Activated T-cell treated with anti-CD3 and anti-CD28 coated beads for 1 hour (primary cell): ENCODE measurements around the gene NCAPD3.

ENCODE experiments used
- DNase-seq: peaks from one replicate; pipeline ENCODE4 v3.0.0-alpha.2; 2020; ENCODE audit warnings: low read depth

The NCAPD3 gene

DNA sequence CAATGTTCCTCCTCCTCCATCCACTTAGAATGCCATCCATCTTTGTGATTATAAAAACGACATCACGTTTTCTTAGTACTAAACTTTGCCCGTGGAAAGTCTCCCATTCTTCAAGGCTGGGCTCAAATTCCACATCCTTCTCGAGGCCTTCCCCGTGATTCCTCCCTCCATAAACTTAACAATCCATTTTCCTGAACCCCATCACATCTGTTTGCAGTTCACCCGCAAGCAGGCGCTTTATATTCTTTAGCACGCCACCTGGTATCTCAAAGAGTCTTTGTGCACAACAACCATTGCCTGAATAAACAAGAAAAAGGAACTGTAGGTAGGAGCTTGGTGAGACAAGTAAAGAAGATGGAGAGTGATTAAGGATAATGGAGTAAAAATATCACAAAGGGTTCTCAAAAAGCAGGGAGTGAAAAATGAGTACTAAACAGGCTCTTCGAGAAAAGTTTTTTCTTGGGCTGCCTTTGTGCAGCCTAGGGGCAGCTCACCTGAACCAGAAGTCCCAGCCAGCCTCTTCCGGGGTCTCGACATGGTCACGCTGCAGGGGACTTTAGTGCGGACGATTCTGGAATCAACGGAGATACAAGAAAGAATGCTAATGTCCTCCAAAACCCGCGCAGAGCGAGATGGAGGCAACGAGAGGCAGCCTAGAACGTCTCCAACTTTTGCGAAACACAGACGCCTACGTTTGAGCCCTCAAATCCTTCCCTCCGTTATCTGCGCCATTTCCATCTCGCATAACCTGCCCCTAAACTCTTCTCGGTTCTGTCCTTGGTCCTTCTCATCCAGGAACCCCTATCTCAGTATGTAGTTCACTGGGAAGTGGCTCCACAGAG is 28.8 kb upstream of the NCAPD3 start:
- DNase-seq = no peak

- DNase-seq = no peak
Measured at GRCh38 chr11:134250675-134251074, 26.9 kb upstream of the NCAPD3 start.

- no peak for DNase-seq
Measured at GRCh38 chr11:134250246-134250645, 26.5 kb upstream of the NCAPD3 start.

DNA sequence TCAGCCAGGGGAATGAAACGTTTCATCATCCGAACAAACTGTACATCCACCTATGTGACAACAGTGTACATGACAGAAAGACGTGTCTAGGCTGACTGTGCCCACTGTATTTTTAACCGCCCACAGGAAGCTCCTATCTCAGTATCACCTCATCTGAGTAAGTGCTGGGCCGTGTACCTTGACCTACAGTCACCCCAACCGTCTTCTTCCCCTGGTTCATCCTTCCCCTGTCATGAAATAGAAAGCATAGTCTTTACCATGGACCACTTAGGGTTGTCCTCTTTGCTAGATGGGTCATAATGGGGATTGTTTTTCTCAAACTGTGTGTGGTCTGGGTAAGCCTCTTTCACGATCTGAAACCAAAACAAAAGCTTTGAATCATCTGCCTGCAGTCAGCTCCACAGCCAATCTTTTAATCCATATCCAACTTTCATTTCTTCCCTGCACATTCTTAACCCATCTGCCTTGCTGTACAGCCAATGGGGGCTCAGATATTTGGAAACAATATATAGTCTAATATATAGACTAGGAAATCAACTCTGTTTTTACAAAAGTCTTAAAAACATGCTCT is 25.2 kb upstream of the NCAPD3 start:
- DNase-seq = no peak

DNA sequence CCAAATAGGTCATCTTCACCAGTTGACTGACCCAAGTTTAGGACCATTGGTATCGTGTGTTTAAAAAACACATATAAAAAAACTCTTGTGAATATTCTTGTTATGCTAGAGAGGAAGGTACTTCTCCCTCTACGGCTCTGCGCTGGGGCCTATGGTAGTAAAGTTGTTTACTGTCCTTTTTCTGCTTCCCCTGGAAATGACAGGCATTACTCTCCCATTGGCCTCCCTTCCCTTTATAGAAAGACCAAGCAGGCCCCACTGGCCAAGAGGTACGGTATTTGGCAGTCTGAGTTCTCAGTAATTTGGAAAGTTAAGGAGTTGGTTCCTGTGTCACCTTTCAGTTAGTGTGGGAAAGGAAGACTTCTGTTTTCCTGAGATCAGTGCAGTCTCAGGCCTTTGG is 22.9 kb upstream of the NCAPD3 start:
- no peak for DNase-seq

- DNase-seq = no peak
Measured at GRCh38 chr11:134246100-134246499, 22.3 kb upstream of the NCAPD3 start.

DNA sequence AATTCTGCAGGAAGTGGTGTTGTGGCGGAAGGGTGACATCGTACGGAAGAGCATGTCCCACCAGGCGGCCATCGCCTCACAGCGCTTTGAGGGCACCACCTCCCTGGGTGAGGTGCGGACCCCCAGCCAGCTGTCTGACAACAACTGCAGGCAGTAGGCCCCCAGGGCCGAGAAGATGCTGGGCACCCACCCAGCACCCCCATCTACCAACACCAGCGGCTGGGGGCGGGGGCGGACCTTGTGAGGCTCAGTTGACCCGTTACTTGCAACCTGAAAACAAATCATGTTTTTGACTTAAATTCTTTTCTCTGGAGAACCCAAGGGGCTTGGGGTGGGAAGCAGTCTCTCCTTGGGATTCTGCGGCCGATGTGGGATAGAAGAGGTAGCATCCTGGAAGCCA is 21.7 kb upstream of the NCAPD3 start:
- DNase-seq = no peak

- DNase-seq = no peak
Measured at GRCh38 chr11:134244593-134244992, 20.8 kb upstream of the NCAPD3 start.

GRCh38 chr11:134243913-134244312 is 20.1 kb upstream of the NCAPD3 start:
- no peak for DNase-seq

- DNase-seq = no peak
Measured at GRCh38 chr11:134242376-134242775, 18.6 kb upstream of the NCAPD3 start.

- DNase-seq = no peak
Measured at GRCh38 chr11:134240592-134240991, 16.8 kb upstream of the NCAPD3 start.

GRCh38 chr11:134238956-134239355 is 15.2 kb upstream of the NCAPD3 start:
- no peak for DNase-seq

DNA sequence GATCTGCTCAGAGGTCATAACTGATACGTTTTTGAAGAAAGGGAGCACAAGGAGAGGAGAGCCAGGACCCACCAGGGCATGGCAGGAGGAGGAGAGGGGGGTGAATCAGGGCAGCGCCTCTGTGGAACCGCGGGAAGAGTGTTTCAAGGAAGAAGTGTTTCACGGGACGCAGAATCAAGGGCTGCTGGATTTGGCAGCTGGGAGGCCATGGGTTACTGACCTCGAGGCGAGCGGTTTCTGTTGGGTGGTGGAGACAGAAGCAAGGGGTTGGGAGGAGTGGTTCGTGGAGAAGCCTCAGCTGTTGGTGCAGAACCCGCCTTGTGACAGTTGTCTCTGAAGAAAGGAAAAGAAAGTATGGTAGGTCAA is 13.8 kb upstream of the NCAPD3 start:
- DNase-seq = no peak

GRCh38 chr11:134236834-134237556 is 13.2 kb upstream of the NCAPD3 start:
- no peak for DNase-seq

- no peak for DNase-seq
Measured at GRCh38 chr11:134235399-134235798, 11.6 kb upstream of the NCAPD3 start.

- no peak for DNase-seq
Measured at GRCh38 chr11:134233729-134234179, 10.0 kb upstream of the NCAPD3 start.

DNA sequence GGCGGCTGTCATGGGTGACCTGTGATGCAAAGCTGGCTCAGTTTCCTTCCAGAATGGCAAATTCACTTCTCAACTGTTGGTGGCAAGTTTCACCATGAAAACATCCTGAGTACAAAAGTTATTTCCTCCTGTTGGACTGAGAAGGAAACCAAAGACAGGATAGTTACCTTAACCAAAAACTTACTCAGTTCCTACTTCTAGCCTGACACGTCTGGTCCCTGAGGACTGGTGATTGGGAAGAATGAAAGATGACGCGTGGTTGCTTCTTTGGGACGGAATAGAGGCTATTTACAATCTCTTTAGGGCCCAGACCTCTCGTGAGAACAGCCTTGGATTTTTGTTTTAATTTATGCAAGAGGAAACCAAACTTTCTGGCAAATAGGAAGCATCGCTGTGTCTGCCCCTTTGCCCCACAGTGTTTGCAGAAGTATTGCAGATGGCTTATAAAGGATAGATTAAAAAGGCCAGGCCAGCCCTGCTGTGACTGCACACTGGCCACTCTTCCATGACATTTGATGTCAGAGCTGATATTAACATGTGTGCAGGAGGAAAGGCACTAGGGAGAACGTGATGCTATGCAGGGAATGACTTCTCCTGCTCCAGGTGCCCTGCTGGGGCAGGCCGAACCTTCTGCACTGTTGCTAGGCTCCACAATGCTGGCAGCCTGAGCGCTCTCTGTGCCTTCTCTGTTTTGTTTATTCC is 8.3 kb upstream of the NCAPD3 start:
- no peak for DNase-seq

GRCh38 chr11:134230339-134230738 is 6.6 kb upstream of the NCAPD3 start:
- no peak for DNase-seq

GRCh38 chr11:134229126-134229790 is 5.5 kb upstream of the NCAPD3 start:
- no peak for DNase-seq

DNA sequence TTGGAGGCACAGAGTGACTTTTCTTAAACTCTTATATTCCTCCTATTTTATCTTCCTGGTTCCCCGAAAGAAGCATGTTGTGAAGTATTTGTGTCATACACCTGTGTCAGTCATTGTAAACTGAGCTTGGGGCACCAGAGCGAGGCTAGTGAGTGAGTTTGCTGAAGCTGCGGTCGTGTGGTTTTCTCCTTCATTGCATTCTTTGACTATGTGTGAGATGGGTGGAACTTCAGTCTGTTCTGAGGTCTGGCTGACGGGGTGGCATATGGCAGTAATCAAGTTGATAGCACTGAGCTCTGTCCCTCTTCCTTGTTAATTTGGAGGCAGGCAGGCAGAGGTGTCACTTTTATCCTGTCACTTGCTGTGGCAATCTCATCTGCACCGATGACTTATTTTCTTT is 4.9 kb upstream of the NCAPD3 start:
- DNase-seq = no peak

DNA sequence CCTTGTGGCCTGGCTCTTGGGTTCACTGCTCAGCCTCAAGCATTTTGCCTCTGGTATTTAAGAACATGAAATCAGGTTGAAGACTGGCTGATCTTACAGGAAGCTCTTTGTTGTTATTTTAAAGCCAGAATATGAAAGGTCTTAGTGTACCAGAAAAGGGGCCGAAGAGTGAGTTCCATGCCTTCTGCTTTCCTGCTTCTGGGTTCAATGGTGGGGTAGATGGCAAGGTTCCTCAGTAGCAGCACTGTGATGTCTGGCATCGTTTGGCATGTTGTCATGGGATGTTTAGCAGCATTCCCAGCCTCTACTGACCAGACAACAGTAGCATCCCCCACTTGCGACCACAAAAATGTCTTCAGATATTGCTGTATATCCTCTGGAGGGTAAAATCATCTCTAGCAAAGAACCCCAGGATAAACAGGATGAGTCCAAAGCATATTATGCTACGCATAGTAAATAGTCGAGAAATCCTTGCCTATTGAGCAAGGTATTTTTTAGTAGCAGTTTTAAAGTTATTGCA is 3.1 kb upstream of the NCAPD3 start:
- no peak for DNase-seq
